22Rv1 (cell line): ENCODE measurements around the gene ZNRF1.
"Not testable (repeated sequence)": the region's sequence is repeated elsewhere in the genome, so short reads cannot be mapped to it uniquely, and the experiment has no call there.

Experiments used
- H3K27ac ChIP-seq: fragments of 450-650 bp; 2 replicates; pipeline ENCODE4 v1.5.1; 2017
- CTCF ChIP-seq: fragments of 450-650 bp; IDR thresholded peaks from 2 replicates; pipeline ENCODE4 v1.5.1; 2017; ENCODE audit warnings: mild to moderate bottlenecking
- ZFX ChIP-seq: fragments of 450-650 bp; IDR thresholded peaks from 2 replicates; pipeline ENCODE4 v1.6.1; 2017; ENCODE audit warnings: antibody characterized with exemption, borderline replicate concordance

The ZNRF1 gene

GRCh38 chr16:75011634-75012307, 12.9 kb downstream of the ZNRF1 start:
- TF ChIP-seq ZFX = no peak
- no peak for TF ChIP-seq CTCF
- no peak overlapping the region for H3K27ac ChIP-seq

- TF ChIP-seq ZFX = no peak
- TF ChIP-seq CTCF = no peak
- no peak overlapping the region for H3K27ac ChIP-seq
Measured at GRCh38 chr16:75012380-75013081, 13.7 kb downstream of the ZNRF1 start.

GRCh38 chr16:75013123-75013522, 14.3 kb downstream of the ZNRF1 start:
- H3K27ac ChIP-seq = not testable (repeated sequence)

- TF ChIP-seq CTCF (no peak), ZFX (no peak)
- no peak overlapping the region for H3K27ac ChIP-seq
Measured at GRCh38 chr16:75014318-75014717, 15.5 kb downstream of the ZNRF1 start.

GRCh38 chr16:75016451-75017081, 17.7 kb downstream of the ZNRF1 start:
- H3K27ac ChIP-seq = not testable (repeated sequence)

- H3K27ac ChIP-seq = no peak overlapping the region
- TF ChIP-seq ZFX = no peak
- no peak for TF ChIP-seq CTCF
Measured at GRCh38 chr16:75017670-75018525, 19.1 kb downstream of the ZNRF1 start.

- H3K27ac ChIP-seq = no peak overlapping the region
Measured at GRCh38 chr16:75019007-75019406, 20.2 kb downstream of the ZNRF1 start.

More at GRCh38 chr16:75019007-75019406, 20.2 kb downstream of the ZNRF1 start:
- TF ChIP-seq ZFX = no peak
- no peak for TF ChIP-seq CTCF
